Measurements from ENCODE around the gene DLGAP1. TPM values are rescaled to one million over a fixed set of nuclear protein-coding genes. Genes with fewer than 3 reads are reported as not detected.

DLGAP1 gene
- total RNA-seq, 1 experiment from 2014 or later = 0.53 TPM

GRCh38 chr18:4242431-4243161 lies 212.5 kb downstream of the DLGAP1 start:
- no peak for DNase-seq (ENCODE audit: low spot score)

- no peak for DNase-seq (ENCODE audit: low spot score)
Measured at GRCh38 chr18:4241090-4241617, 214.0 kb downstream of the DLGAP1 start.

GRCh38 chr18:4238966-4239365 lies 216.1 kb downstream of the DLGAP1 start:
- no peak for DNase-seq (ENCODE audit: low spot score)

GRCh38 chr18:4237664-4238041 lies 217.5 kb downstream of the DLGAP1 start:
- no peak for DNase-seq (ENCODE audit: low spot score)

- no peak for DNase-seq (ENCODE audit: low spot score)
Measured at GRCh38 chr18:4236940-4237663, 218.0 kb downstream of the DLGAP1 start.

- no peak for DNase-seq (ENCODE audit: low spot score)
Measured at GRCh38 chr18:4233468-4233867, 221.6 kb downstream of the DLGAP1 start.

- DNase-seq (ENCODE audit: low spot score) = no peak
Measured at GRCh38 chr18:4232656-4233055, 222.5 kb downstream of the DLGAP1 start.

- no peak for DNase-seq (ENCODE audit: low spot score)
Measured at GRCh38 chr18:4231260-4231659, 223.8 kb downstream of the DLGAP1 start.

GRCh38 chr18:4230450-4231168 lies 224.5 kb downstream of the DLGAP1 start:
- DNase-seq (ENCODE audit: low spot score) = no peak

GRCh38 chr18:4224031-4224704 lies 230.9 kb downstream of the DLGAP1 start:
- DNase-seq (ENCODE audit: low spot score) = no peak

GRCh38 chr18:4211111-4211837 lies 243.8 kb downstream of the DLGAP1 start:
- DNase-seq (ENCODE audit: low spot score) = no peak

GRCh38 chr18:4208366-4208765 lies 246.7 kb downstream of the DLGAP1 start:
- no peak for DNase-seq (ENCODE audit: low spot score)

GRCh38 chr18:4207383-4207985 lies 247.6 kb downstream of the DLGAP1 start:
- no peak for DNase-seq (ENCODE audit: low spot score)

GRCh38 chr18:4204438-4204720 lies 250.7 kb downstream of the DLGAP1 start:
- no peak for DNase-seq (ENCODE audit: low spot score)

GRCh38 chr18:4203568-4204437 lies 251.3 kb downstream of the DLGAP1 start:
- DNase-seq (ENCODE audit: low spot score) = no peak

GRCh38 chr18:4200399-4200798 lies 254.7 kb downstream of the DLGAP1 start:
- no peak for DNase-seq (ENCODE audit: low spot score)

GRCh38 chr18:4198956-4199355 lies 256.2 kb downstream of the DLGAP1 start:
- DNase-seq (ENCODE audit: low spot score) = no peak

GRCh38 chr18:4196351-4196750 lies 258.8 kb downstream of the DLGAP1 start:
- DNase-seq (ENCODE audit: low spot score) = no peak

- DNase-seq (ENCODE audit: low spot score) = no peak
Measured at GRCh38 chr18:4193086-4193485, 262.0 kb downstream of the DLGAP1 start.

All from HT-29 (cell line).